ENCODE data around the gene RTP4.
"Not testable (repeated sequence)": the region's sequence is repeated elsewhere in the genome, so short reads cannot be mapped to it uniquely, and the experiment has no call there.

RTP4 gene

GRCh38 chr3:187370051-187370450 lies 1.9 kb downstream of the RTP4 start:
- no peak for DNase-seq (ENCODE audit: low read depth)

- no peak for DNase-seq (ENCODE audit: low read depth)
Measured at GRCh38 chr3:187375581-187375980, 7.4 kb downstream of the RTP4 start.

DNA sequence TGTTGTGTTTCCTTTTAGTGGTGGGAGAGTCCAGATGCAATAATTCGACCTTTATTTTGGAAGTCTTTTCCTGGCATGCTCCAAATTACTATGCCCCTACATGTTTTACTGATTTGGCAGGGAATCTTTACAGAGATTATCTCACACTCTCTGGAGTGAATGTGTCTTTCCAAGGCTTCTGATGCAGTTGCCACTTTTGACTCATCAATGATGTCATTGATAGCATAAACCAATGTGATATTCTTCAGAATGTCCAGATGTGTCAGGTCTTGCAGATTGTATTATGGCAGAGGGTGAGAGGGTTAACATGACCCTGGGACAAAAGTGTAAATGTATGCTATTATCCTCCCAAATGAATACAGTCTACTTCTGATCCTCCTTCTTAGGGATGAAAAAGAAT lies 9.7 kb downstream of the RTP4 start:
- no peak for DNase-seq (ENCODE audit: low read depth)

GRCh38 chr3:187382609-187383151 lies 14.5 kb downstream of the RTP4 start:
- no peak for DNase-seq (ENCODE audit: low read depth)

- no peak for DNase-seq (ENCODE audit: low read depth)
Measured at GRCh38 chr3:187383246-187383645, 15.1 kb downstream of the RTP4 start.

DNA sequence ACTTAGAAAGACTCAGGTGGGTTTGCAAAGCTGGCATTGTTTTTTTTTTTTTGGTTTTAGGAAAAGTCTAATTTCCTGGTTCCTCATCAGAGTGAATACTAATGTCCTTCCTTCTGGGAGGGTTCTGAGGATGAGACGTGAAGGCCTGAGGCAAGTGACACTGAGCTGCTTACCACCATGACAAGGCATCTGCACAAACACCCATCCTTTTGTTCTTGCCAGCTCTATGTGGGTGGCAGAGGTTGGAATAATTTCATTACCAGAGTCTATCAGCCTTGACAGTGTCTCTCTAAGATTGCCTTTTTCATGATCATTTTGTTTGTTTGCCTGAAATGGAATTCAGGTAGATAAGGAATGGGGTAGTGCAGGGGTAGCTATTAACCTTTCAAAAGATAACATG lies 17.1 kb downstream of the RTP4 start:
- DNase-seq (ENCODE audit: low read depth) = no peak

DNA sequence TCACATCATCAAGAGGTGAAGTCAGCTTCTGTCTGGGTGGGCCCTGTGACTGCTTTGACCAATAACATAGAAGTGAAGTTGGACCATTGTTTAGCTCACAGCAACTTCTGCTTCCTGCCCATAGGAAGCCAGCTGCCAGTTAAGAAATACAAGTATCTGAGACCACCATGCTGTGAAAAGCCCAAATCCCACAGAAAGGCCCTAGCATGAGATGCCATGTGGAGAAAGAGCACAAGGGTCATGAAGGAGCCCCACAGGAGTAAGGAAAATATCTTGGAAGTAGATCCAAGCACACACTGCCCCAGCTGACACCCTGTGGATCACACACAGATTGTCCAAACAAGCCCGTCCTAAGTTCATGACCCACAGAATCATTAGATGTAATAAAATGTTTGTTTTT lies 28.5 kb downstream of the RTP4 start:
- DNase-seq (ENCODE audit: low read depth) = no peak

DNA sequence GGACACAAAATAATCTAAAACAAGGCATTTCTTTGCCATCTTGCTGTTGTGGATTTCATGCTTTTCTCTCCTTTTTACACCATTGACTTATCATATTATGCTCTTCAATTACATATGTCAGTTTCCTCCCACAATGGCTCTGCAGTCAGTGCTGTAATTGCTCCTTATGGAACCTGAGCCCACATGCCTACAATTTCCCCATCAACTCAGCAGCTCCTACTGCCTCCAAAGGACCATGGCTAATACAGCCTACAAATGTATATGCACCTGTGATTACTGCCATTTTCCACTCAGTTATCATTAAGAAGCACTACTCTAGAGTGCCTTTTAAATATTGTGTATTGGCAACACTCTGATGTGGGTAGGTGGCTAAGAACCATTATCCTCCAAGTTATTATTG lies 30.8 kb downstream of the RTP4 start:
- DNase-seq (ENCODE audit: low read depth) = no peak

DNA sequence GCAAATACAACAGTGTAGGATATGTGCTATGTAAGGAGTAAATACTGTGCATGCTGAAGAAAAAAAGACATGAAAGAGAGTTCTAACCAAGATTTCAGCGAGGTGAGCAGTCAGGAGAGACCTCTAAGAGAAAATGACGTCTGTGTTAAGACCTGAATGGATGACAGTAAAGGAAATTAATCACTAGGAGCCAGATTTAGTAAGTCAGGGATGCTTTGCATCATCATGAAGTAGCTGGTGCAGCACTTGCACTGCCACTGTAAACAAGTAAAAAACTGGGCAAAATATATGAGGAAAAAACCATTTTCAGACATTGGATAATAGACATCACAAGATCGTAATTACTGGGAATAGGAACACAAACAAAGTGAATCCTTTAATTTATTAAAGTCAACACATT lies 32.6 kb downstream of the RTP4 start:
- no peak for DNase-seq (ENCODE audit: low read depth)

- no peak for DNase-seq (ENCODE audit: low read depth)
Measured at GRCh38 chr3:187401856-187402255, 33.7 kb downstream of the RTP4 start.

GRCh38 chr3:187403768-187404288 lies 35.6 kb downstream of the RTP4 start:
- DNase-seq (ENCODE audit: low read depth) = no peak

- DNase-seq (ENCODE audit: low read depth) = no peak
Measured at GRCh38 chr3:187406927-187407326, 38.7 kb downstream of the RTP4 start.

DNA sequence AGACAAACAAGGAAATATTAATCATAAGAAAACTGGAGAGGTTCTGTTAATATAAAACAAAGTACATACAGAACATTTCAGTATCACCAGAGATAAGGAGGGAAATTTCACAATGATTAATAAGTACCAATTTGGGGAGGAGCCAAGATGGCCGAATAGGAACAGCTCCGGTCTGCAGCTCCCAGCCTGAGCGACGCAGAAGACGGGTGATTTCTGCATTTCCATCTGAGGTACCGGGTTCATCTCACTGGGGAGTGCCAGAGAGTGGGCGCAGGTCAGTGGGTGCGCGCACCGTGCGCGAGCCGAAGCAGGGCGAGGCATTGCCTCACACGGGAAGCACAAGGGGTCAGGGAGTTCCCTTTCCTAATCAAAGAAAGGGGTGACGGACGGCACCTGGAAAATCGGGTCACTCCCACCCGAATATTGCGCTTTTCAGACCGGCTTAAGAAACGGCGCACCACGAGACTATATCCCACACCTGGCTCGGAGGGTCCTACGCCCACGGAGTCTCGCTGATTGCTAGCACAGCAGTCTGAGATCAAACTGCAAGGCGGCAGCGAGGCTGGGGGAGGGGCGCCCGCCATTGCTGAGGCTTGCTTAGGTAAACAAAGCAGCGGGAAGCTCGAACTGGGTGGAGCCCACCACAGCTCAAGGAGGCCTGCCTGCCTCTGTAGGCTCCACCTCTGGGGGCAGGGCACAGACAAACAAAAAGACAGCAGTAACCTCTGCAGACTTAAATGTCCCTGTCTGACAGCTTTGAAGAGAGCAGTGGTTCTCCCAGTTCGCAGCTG lies 44.0 kb downstream of the RTP4 start:
- not testable (repeated sequence) for DNase-seq (ENCODE audit: low read depth)
